ENCODE results near the gene ESPNL.

The ESPNL gene

GRCh38 chr2:238140721-238141540, 40.8 kb downstream of the ESPNL start:
- no peak for DNase-seq (ENCODE audit: low spot score)
- FAIRE-seq: no peak

- peak; percentile 62 for DNase-seq (ENCODE audit: low spot score)
- FAIRE-seq: no peak
Measured at GRCh38 chr2:238141541-238142318, 41.6 kb downstream of the ESPNL start.

GRCh38 chr2:238142382-238143205, 42.5 kb downstream of the ESPNL start:
- FAIRE-seq: no peak
- no peak for DNase-seq (ENCODE audit: low spot score)

- FAIRE-seq: peak; percentile 86
- DNase-seq (ENCODE audit: low spot score): peak; percentile 92
Measured at GRCh38 chr2:238143239-238143951, 43.3 kb downstream of the ESPNL start.

- FAIRE-seq: no peak
- no peak for DNase-seq (ENCODE audit: low spot score)
Measured at GRCh38 chr2:238144262-238144661, 44.1 kb downstream of the ESPNL start.

GRCh38 chr2:238145046-238145445, 44.9 kb downstream of the ESPNL start:
- no peak for DNase-seq (ENCODE audit: low spot score)
- FAIRE-seq: no peak

- DNase-seq (ENCODE audit: low spot score) (no peak), FAIRE-seq (no peak)
Measured at GRCh38 chr2:238145851-238146250, 45.7 kb downstream of the ESPNL start.

- no peak for FAIRE-seq
- no peak for DNase-seq (ENCODE audit: low spot score)
Measured at GRCh38 chr2:238146884-238147544, 46.9 kb downstream of the ESPNL start.

GRCh38 chr2:238148981-238149380, 48.8 kb downstream of the ESPNL start:
- DNase-seq (ENCODE audit: low spot score): no peak
- FAIRE-seq: no peak

GRCh38 chr2:238149841-238150572, 49.9 kb downstream of the ESPNL start:
- FAIRE-seq: no peak
- DNase-seq (ENCODE audit: low spot score): no peak

- FAIRE-seq: no peak
- no peak for DNase-seq (ENCODE audit: low spot score)
Measured at GRCh38 chr2:238150686-238151085, 50.5 kb downstream of the ESPNL start.

- DNase-seq (ENCODE audit: low spot score) (no peak), FAIRE-seq (no peak)
Measured at GRCh38 chr2:238151205-238151604, 51.1 kb downstream of the ESPNL start.

- FAIRE-seq (no peak), DNase-seq (ENCODE audit: low spot score) (no peak)
Measured at GRCh38 chr2:238151628-238152235, 51.6 kb downstream of the ESPNL start.

GRCh38 chr2:238152771-238153688, 52.9 kb downstream of the ESPNL start:
- DNase-seq (ENCODE audit: low spot score) (no peak), FAIRE-seq (no peak)

- no peak for FAIRE-seq
- DNase-seq (ENCODE audit: low spot score): no peak
Measured at GRCh38 chr2:238154570-238154969, 54.4 kb downstream of the ESPNL start.

- FAIRE-seq: peak; percentile 96
- DNase-seq (ENCODE audit: low spot score): peak; percentile 96
Measured at GRCh38 chr2:238155051-238155760, 55.1 kb downstream of the ESPNL start.

Measured in RCC 7860 (cell line).